ENCODE measurements around the gene OR52A5. TPM values are rescaled to one million over a fixed set of nuclear protein-coding genes. Genes with fewer than 3 reads are reported as not detected.

OR52A5 gene
- total and polyA plus RNA-seq, 10 of the 15 experiments (the other 5 are each of a cell fraction or from before 2014, with no cell fraction given): not detected

GRCh38 chr11:5131584-5132335, 6.4 kb downstream of the OR52A5 start:
- no peak overlapping the region for H3K27ac ChIP-seq (ENCODE audit: control insufficient read depth, insufficient read depth)
- no peaks in the 10 kb centered on the region for H3K4me1 ChIP-seq (ENCODE audit: control insufficient read depth, insufficient read depth, low read length)
- H3K27me3 ChIP-seq (replicated peaks in 1 of 2; ENCODE audit: control insufficient read depth in 2 of 2, insufficient read depth in 2 of 2, low read length in 1 of 2): no peaks in the 10 kb centered on the region
- TF ChIP-seq ZSCAN29 (IDR thresholded peaks at IDR 0.05) (no peak), CBX5 (IDR thresholded peaks at IDR 0.05; ENCODE audit: low read depth) (no peak), CHD2 (IDR thresholded peaks at IDR 0.05; ENCODE audit: borderline replicate concordance, low read depth, low read length) (no peak), PML (IDR thresholded peaks at IDR 0.05; ENCODE audit: low read length) (no peak), POLR2A (IDR thresholded peaks at IDR 0.05; ENCODE audit: low read depth, low read length) (no peak), STAT3 (IDR thresholded peaks at IDR 0.05; ENCODE audit: low read depth, low read length) (no peak), YY1 (IDR thresholded peaks at IDR 0.05; ENCODE audit: low read depth, low read length) (no peak), RAD51 (IDR thresholded peaks at IDR 0.05) (no peak), RELA (IDR thresholded peaks at IDR 0.05; ENCODE audit: borderline replicate concordance, partially characterized antibody) (no peak), ZNF384 (IDR thresholded peaks at IDR 0.05; ENCODE audit: borderline replicate concordance, low read depth, low read length) (no peak)
- TF ChIP-seq, protein P1, sequence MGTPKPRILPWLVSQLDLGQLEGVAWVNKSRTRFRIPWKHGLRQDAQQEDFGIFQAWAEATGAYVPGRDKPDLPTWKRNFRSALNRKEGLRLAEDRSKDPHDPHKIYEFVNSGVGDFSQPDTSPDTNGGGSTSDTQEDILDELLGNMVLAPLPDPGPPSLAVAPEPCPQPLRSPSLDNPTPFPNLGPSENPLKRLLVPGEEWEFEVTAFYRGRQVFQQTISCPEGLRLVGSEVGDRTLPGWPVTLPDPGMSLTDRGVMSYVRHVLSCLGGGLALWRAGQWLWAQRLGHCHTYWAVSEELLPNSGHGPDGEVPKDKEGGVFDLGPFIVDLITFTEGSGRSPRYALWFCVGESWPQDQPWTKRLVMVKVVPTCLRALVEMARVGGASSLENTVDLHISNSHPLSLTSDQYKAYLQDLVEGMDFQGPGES (IDR thresholded peaks at IDR 0.05): no peak
- H3K79me2 ChIP-seq (ENCODE audit: control insufficient read depth, insufficient read depth, low read length): no peaks in the 10 kb centered on the region
- H2AFZ ChIP-seq (ENCODE audit: control insufficient read depth, low read depth, low read length): no peak overlapping the region
- ATAC-seq (no peak), DNase-seq (ENCODE audit: low read depth, low spot score) (no peak), FAIRE-seq (no peak)
- H3K9ac ChIP-seq (ENCODE audit: control insufficient read depth, insufficient read depth, low read length): no peak overlapping the region
- ChIA-PET CTCF (interaction anchor here (0.6 kb wide), 1 partner anchor 18 kb away, joined by 3 read pairs; no protein-coding TSS in a partner anchor), POLR2A (no interaction called here), SMC1A (ENCODE audit: uncharacterized antibody, unreplicated experiment) (interaction anchor here (1.0 kb wide), 1 partner anchor 24 kb away, joined by 3 read pairs; no protein-coding TSS in a partner anchor), RAD21 (ENCODE audit: unreplicated experiment) (no interaction called here)
- no peak overlapping the region for H3K4me3 ChIP-seq
- intact Hi-C loops (cut with micrococcal nuclease; ENCODE audit: unreplicated experiment) (no loop called here), in situ Hi-C loops (cut with MboI) (no loop called here)
- H4K20me1 ChIP-seq (ENCODE audit: control insufficient read depth, insufficient read depth): no peaks in the 10 kb centered on the region
- H3K9me3 ChIP-seq (replicated peaks; ENCODE audit: control insufficient read depth, insufficient read depth, low read length): no peaks in the 10 kb centered on the region
- 30% methylated on average over 8 of the region's 8 CpGs for WGBS (ENCODE audit: insufficient coverage, insufficient replicate concordance, low lambda C conversion rate, missing lambda C conversion rate)
- no peaks in the 10 kb centered on the region for H3K36me3 ChIP-seq (ENCODE audit: control insufficient read depth in 2 of 2, insufficient read depth in 2 of 2, low read length in 1 of 2)
- H3K4me2 ChIP-seq (ENCODE audit: control insufficient read depth, insufficient read depth): no peak overlapping the region
- BruUV-seq (replicated peaks): no TSS peak
